Panc1 (cell line): ENCODE measurements around the gene FAM222B. TPM values are rescaled to one million over a fixed set of nuclear protein-coding genes. Genes with fewer than 3 reads are reported as not detected.

Source experiments
- ATAC-seq: fragments of 200-7000 bp; cut with Tn5 transposase; 2 replicates; pipeline ENCODE4 v1.9.1; 2020; ENCODE audit warnings: mild to moderate bottlenecking, moderate library complexity
- BruUV-seq: library from RNA; stranded (reverse); fragments of 400-500 nt; replicated peaks from 2 replicates; lab custom pipeline; 2021; lab: Mats Ljungman, UMichigan
- CTCF ChIA-PET: fragments of 300-600 bp; sonication (Branson Sonifier 250); formaldehyde crosslinking; loops from one replicate; lab custom pipeline; 2022; ENCODE audit warnings: antibody characterized with exemption; lab: Charles Lee
- POLR2A ChIA-PET: fragments of 300-600 bp; sonication (Branson Sonifier 250); formaldehyde crosslinking; loops from one replicate; lab custom pipeline; 2022; ENCODE audit warnings: antibody characterized with exemption; lab: Charles Lee
- DNase-seq: peaks from one replicate; pipeline ENCODE4 v3.0.0-alpha.2; 2010; ENCODE audit warnings: low read depth, low spot score
- H3K27ac ChIP-seq: 2 replicates; pipeline ENCODE4 v1.5.1; 2011; ENCODE audit warnings: mild to moderate bottlenecking, low read length, inconsistent platforms
- H3K27me3 ChIP-seq: fragments of 200-500 bp; sonication (Bioruptor generic); 2 replicates; pipeline ENCODE4 v1.6.0; 2014; ENCODE audit warnings: low read length, inconsistent platforms; ENCODE audit not compliant: control insufficient read depth, insufficient read depth
- H3K36me3 ChIP-seq: fragments of 200-500 bp; sonication (Bioruptor generic); 2 replicates; pipeline ENCODE4 v1.5.1; 2014; ENCODE audit warnings: inconsistent platforms, mild to moderate bottlenecking, low read length, moderate library complexity; ENCODE audit not compliant: control insufficient read depth, insufficient read depth
- H3K4me1 ChIP-seq: 2 replicates; pipeline ENCODE4 v1.5.1; 2011; ENCODE audit warnings: inconsistent platforms, mild to moderate bottlenecking, low read length, moderate library complexity; ENCODE audit not compliant: control insufficient read depth, insufficient read depth
- H3K4me3 ChIP-seq, 2 experiments: 2 replicates each; pipeline ENCODE4 v1.5.1; 2011 to 2012; ENCODE audit warnings: low read depth in 2 of 2, low read length in 2 of 2, mild to moderate bottlenecking in 2 of 2, inconsistent platforms in 1 of 2, moderate library complexity in 1 of 2
- H3K9me3 ChIP-seq: fragments of 200-500 bp; sonication (Bioruptor generic); 2 replicates; pipeline ENCODE4 v1.5.1; 2014; ENCODE audit warnings: low read depth, mild to moderate bottlenecking, inconsistent platforms, low read length, moderate library complexity; ENCODE audit not compliant: control insufficient read depth, insufficient read depth
- POLR2AphosphoS5 ChIP-seq: IDR thresholded peaks from 2 replicates; pipeline ENCODE4 v1.6.1; 2012; ENCODE audit warnings: mild to moderate bottlenecking, low read depth, low read length, moderate library complexity
- REST ChIP-seq, 2 experiments: IDR thresholded peaks; 2 replicates each; pipeline ENCODE4 v1.6.1; 2011 to 2012; ENCODE audit warnings: low read depth in 2 of 2, control low read depth in 1 of 2, low read length in 1 of 2, mild to moderate bottlenecking in 1 of 2, moderate library complexity in 1 of 2; ENCODE audit not compliant: insufficient read depth in 1 of 2
- SIN3A ChIP-seq: IDR thresholded peaks from 2 replicates; pipeline ENCODE4 v1.6.1; 2012; ENCODE audit warnings: low read depth, mild to moderate bottlenecking, low read length, moderate library complexity, borderline replicate concordance; ENCODE audit not compliant: insufficient read depth
- TCF7L2 ChIP-seq: IDR thresholded peaks from 2 replicates; pipeline ENCODE4 v1.6.1; 2011; ENCODE audit warnings: mild to moderate bottlenecking, low read depth, low read length, inconsistent platforms
- in situ Hi-C: cut with HindIII; loops from 2 replicates; pipeline ENCODE4 v1.10.0; 2016; ENCODE audit warnings: low sequenced_read_pairs, low pct_unique_long_range_greater_than_20kb
- intact Hi-C: fragments of 100-400 bp; cut with micrococcal nuclease; formaldehyde crosslinking; loops from one replicate; pipeline ENCODE4 v1.10.0; 2022; ENCODE audit not compliant: unreplicated experiment
- total RNA-seq: library from RNA; stranded (reverse); gene quantifications from one replicate; pipeline ENCODE4 v1.2.1, GENCODE V29; 2021; ENCODE audit not compliant: unreplicated experiment
- TF ChIP-seq, protein P1 (sequence below): fragments of 450-650 bp; IDR thresholded peaks from 2 replicates; pipeline ENCODE4 v1.5.1; 2017; ENCODE audit warnings: mild to moderate bottlenecking

Gene FAM222B
- total RNA-seq, 1 experiment from 2014 or later, result 38.5 TPM

- H3K4me3 ChIP-seq, result no peak overlapping the region
- H3K4me1 ChIP-seq, result no peaks in the 10 kb centered on the region
- H3K27me3 ChIP-seq, result no peaks in the 10 kb centered on the region
- ATAC-seq (no peak), DNase-seq (no peak)
- in situ Hi-C loops (loop anchor here (10.0 kb wide), 1 partner anchor 115 kb away; no protein-coding TSS in a partner anchor), intact Hi-C loops (loop anchor here (10.0 kb wide), 1 partner anchor 115 kb away; no protein-coding TSS in a partner anchor)
- CTCF ChIA-PET, result interaction anchor here (0.6 to 1.7 kb wide), 5 partner anchors 19 to 154 kb away, joined by 3 to 12 read pairs (median 4); partner anchors contain the start of gene TLCD1
- H3K36me3 ChIP-seq, result no peaks in the 10 kb centered on the region
- TF ChIP-seq, protein P1, sequence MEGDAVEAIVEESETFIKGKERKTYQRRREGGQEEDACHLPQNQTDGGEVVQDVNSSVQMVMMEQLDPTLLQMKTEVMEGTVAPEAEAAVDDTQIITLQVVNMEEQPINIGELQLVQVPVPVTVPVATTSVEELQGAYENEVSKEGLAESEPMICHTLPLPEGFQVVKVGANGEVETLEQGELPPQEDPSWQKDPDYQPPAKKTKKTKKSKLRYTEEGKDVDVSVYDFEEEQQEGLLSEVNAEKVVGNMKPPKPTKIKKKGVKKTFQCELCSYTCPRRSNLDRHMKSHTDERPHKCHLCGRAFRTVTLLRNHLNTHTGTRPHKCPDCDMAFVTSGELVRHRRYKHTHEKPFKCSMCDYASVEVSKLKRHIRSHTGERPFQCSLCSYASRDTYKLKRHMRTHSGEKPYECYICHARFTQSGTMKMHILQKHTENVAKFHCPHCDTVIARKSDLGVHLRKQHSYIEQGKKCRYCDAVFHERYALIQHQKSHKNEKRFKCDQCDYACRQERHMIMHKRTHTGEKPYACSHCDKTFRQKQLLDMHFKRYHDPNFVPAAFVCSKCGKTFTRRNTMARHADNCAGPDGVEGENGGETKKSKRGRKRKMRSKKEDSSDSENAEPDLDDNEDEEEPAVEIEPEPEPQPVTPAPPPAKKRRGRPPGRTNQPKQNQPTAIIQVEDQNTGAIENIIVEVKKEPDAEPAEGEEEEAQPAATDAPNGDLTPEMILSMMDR, result no peak
- TF ChIP-seq REST (IDR thresholded peaks at IDR 0.05; ENCODE audit: insufficient read depth in 1 of 2, low read depth in 2 of 2, low read length in 1 of 2) (no peak), SIN3A (no peak), POLR2AphosphoS5 (no peak), TCF7L2 (no peak)
- no peak overlapping the region for H3K27ac ChIP-seq
- POLR2A ChIA-PET, result no interaction called here
- BruUV-seq, result TSS peak; percentile 75
- H3K9me3 ChIP-seq, result no peaks in the 10 kb centered on the region
Observed at GRCh38 chr17:28879886-28880571, 37.4 kb upstream of the FAM222B start.

- no peak for TF ChIP-seq TCF7L2
- TF ChIP-seq REST (IDR thresholded peaks at IDR 0.05; ENCODE audit: insufficient read depth in 1 of 2, low read depth in 2 of 2, low read length in 1 of 2), result no peak
- TF ChIP-seq, protein P1, result no peak
- no peak for TF ChIP-seq POLR2AphosphoS5
- TF ChIP-seq SIN3A, result no peak
- Histone ChIP-seq H3K27me3 (no peaks in the 10 kb centered on the region), H3K4me3 (no peak overlapping the region), H3K4me1 (no peaks in the 10 kb centered on the region), H3K27ac (no peak overlapping the region), H3K9me3 (no peaks in the 10 kb centered on the region), H3K36me3 (no peaks in the 10 kb centered on the region)
- CTCF ChIA-PET, result interaction anchor here (0.6 to 1.7 kb wide), 7 partner anchors 18 to 153 kb away, joined by 3 to 12 read pairs (median 3); partner anchors contain the start of gene TLCD1
- peak; percentile 86 for ATAC-seq
- in situ Hi-C loops (loop anchor here (10.0 kb wide), 1 partner anchor 114 kb away; no protein-coding TSS in a partner anchor), intact Hi-C loops (loop anchor here (10.0 kb wide), 1 partner anchor 114 kb away; no protein-coding TSS in a partner anchor)
- POLR2A ChIA-PET, result interaction anchor here (0.7 kb wide), 1 partner anchor 154 kb away, joined by 3 read pairs; no protein-coding TSS in a partner anchor
- DNase-seq, result no peak
- no TSS peak for BruUV-seq
Observed at GRCh38 chr17:28878981-28879380, 36.4 kb upstream of the FAM222B start.
